HG03039 (cell line): ENCODE measurements around the gene NFE2L2.
"Not testable (repeated sequence)": the region's sequence is repeated elsewhere in the genome, so short reads cannot be mapped to it uniquely, and the experiment has no call there.

ENCODE experiments used
- ATAC-seq: cut with Tn5 transposase; IDR thresholded peaks from one replicate; pipeline ENCODE4 v1.9.1; 2021; ENCODE audit warnings: mild to moderate bottlenecking, moderate library complexity; ENCODE audit not compliant: unreplicated experiment

The NFE2L2 gene

DNA sequence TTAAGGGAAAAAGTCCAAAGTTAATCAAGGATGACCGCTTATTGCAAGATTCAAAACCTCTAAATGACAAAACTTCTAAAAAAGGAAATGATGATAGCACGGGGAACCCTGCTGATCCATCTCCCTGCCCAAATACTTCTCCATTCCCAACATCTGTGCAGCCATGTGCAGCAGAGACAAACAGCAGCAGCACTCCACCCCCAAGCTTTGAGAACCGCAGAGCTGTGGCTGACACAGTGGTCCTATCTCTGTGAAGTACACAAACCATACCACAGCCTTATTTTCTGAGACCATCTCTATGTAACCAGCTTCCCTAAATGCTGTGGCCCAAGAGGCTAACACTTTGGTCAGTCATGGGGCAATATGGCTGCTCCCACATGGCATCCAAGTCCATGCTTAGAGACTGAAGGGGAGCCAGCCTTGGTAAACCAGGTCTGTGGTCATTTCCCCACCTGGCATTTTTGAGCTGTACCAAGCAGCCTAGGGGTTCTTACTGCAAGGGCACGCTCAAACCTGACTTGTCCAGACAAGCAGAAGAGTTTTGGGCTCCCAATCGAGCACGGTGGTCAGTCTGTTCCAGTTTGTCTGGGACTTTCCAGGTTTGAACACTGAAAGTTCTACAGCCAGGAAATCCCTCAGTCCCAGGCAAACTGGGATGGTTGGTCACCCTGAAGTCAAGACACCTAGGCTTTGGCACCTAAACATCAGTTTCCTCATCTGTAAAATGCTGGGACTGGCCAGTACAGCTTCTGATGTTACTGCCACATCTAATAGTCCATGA is 17.1 kb upstream of the NFE2L2 start:
- peak; percentile 64 for ATAC-seq

DNA sequence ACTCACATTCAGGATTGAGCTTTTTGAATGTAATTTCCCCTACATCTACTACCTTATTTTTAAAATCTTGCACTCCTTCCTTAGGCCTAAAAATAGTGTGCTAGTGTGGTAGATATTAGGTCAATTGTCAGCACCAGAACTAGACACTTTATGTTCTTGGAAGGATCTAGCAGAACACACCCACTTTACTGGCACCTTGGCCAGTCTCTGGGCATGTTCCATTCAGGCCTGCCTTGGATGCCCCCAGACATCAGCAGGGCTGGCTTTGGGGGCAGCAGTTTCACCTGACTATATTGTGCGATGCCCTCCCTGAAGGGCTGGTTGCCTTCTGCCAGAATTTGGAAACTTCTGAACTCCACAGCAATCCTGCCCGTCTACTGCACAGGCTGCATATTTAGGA is 15.3 kb upstream of the NFE2L2 start:
- ATAC-seq = no peak

DNA sequence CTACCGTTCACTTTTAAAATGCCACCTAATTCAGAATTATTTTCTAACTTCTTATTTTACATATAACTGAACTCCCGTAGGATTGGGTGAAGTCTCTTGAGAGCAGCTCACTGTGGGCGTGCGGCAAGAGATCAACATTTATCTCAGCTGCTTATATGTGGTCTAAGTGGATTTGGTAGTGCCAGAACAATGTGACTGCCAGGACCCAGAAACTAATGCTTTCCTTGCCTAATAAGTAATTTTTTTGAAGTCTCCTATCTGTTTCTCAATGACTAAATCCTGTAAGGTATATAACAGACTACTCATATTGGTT is 11.2 kb upstream of the NFE2L2 start:
- ATAC-seq = no peak

DNA sequence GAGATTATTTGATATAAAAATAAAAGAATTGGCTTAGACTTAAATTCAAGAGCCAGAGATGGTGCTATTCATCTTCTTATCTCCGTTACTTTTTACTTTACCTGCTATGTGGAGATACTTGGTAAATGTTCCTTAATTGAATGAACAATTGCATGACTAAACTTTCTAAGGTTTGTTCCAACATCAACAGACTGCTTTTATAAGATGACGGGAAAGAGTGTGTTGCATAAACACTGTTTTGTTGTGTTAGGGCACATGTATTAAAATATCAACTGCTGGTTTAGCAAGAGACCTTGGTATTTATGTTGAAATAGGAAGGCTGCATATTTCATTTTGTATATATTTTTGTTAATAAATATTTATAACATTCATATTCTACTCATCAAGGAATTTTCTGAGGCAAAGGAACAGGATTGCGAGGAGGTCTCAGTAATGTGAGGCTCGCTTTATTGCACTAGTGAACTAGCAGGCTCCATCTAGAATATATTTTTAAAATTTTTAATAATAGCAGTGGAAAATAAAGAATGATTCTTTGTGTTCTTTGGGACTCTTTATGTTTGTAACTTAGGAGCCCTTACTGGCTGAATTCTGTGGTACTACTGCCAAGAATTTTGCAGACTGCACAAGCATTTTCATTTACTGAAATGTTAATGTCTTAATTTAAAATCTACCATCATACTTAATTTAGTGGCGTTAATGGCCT is 10.7 kb upstream of the NFE2L2 start:
- no peak for ATAC-seq

DNA sequence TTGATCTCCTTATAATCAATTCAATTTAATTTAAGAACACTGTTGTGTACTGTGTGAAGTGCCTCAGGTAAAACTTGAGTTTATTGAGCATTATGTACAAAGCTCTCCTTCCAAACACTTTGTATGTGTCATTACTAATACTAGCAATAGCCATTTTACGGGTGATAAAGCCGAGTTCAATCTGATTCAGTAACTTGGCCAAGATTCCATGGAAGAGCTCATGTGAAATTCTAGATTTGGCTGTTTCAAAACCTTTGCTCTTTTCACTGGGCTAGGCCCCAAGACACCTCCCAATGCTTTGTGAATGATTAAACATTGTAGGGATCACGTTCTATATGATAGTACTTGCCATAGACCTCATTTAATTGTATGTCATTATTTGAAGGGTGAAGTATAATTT is 8.9 kb upstream of the NFE2L2 start:
- no peak for ATAC-seq

DNA sequence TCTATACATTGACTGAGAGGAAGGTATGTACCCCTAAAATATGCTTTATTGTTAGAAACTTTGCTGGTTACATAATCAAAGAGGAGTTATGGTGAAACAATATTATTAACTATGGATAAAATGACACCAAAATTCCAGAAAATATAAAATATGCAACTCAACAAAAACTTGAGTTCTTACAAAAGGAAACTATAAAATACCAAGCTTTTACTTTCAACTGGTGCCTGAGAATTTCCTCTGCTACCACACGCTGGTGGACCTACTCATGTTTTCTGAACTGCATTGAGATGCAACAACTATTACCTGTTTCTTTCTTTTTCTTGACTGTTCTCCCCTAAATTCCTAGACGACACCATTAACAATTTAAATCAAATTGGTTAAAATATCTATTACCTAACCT is 8.2 kb upstream of the NFE2L2 start:
- no peak for ATAC-seq

DNA sequence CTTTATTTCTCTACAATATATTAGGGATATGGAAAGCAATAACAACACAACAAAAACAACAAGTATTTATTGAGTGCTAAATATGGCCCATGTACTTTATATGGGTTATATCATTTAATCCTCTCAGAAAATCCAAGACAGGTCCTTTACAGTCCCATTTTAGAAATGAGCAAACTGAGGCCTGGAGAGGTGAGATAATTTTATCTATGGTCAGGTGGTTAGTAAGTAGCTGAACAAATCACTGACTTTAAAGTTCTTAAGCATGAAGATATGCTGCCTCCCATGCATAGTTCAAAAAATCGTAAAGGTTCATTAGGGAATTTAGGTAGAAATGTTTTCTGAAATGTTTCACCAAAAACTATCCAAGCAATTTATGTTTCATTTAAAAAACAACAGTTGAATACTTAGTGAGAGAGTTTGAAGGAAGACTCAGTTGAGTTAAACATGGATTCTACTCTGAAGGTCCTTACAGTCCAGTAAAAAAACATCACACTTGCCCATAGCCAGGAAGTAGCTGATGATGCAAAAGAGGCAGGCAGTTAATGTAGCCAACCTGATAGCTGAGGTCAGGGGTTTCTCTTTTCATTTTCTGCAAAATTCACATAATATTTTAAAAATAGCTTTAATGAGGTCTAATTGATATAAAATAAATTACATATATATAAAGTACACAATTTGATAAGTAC is 7.6 kb upstream of the NFE2L2 start:
- no peak for ATAC-seq

DNA sequence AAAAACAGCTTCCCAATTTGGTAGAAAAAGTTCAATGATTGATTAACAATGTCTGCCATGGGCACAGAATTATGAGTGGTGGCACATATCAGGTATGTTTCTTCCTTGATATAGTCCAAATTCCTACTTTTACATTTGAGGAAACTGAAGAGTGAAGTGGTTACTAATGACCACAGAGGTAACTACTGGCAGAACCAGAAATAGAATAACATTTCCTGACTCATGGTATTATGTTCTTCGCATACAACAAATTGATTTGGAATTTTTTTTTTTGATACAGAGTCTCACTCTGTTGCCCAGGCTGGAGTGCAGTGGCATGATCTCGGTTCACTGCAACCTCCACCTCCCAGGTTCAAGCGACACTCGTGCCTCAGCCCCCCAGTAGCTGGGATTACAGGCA is 6.0 kb upstream of the NFE2L2 start:
- no peak for ATAC-seq

DNA sequence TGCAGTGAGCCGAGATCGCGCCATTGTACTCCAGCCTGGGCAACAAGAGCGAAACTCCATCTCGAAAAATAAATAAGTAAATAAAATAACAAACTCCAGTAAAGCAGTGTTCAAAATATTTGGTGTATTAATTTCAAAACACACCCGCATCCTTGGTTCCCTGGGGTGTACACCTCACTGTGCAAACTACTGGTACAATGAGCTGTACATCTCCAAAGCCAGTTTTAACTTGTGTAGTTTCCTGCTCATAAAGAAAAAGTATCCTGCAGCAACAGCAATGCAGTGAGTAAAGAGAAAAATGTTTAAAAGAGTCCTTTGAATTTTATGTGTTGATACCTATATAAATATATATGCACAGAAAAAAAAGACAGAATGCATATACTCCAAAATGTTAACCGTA is 4.4 kb upstream of the NFE2L2 start:
- no peak for ATAC-seq

DNA sequence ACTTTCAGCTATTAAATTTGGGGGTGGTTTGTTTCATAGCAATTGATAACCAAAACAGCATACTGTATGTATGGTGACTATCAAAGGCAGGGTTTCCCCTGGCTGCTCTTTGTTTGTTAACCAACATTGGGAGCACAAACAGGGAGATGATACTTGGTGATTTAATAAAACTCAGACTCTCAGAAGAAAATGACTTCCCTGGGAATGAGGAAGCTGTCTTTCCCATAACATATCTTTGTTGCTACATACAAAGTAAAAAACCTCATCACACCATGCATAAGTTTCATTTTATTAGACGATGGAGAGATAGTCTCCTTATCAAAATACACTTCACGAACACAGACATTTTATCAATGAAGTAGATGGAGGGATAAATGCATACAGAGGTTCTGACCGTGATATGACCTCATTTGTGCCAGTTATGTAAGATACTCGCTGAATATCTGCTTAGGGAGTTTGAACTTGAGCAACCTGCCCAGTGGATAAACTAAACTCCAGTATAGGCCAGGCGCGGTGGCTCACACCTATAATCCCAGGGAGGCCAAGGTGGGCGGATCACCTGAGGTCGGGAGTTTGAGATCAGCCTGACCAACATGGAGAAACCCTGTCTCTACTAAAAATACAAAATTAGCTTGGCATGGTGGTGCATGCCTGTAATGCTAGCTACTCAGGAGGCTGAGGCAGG is 3.8 kb upstream of the NFE2L2 start:
- ATAC-seq = no peak

DNA sequence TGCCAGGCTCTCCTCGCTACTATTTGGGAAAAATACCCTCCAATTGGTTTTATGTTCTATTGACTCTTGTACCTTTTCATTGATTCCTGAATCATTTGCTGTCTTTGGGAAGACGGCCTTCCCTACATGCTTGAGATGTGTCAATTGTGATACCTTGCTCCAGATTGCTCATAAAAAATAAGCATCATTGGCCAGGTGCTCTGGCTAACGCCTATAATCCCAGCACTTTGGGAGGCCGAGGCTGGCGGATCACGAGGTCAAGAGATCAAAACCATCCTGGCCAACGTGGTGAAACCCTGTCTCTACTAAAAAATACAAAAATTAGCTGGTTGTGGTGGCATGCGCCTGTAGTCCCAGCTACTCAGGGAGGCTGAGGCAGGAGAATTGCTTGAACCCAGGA is 2.4 kb upstream of the NFE2L2 start:
- ATAC-seq = not testable (repeated sequence)

DNA sequence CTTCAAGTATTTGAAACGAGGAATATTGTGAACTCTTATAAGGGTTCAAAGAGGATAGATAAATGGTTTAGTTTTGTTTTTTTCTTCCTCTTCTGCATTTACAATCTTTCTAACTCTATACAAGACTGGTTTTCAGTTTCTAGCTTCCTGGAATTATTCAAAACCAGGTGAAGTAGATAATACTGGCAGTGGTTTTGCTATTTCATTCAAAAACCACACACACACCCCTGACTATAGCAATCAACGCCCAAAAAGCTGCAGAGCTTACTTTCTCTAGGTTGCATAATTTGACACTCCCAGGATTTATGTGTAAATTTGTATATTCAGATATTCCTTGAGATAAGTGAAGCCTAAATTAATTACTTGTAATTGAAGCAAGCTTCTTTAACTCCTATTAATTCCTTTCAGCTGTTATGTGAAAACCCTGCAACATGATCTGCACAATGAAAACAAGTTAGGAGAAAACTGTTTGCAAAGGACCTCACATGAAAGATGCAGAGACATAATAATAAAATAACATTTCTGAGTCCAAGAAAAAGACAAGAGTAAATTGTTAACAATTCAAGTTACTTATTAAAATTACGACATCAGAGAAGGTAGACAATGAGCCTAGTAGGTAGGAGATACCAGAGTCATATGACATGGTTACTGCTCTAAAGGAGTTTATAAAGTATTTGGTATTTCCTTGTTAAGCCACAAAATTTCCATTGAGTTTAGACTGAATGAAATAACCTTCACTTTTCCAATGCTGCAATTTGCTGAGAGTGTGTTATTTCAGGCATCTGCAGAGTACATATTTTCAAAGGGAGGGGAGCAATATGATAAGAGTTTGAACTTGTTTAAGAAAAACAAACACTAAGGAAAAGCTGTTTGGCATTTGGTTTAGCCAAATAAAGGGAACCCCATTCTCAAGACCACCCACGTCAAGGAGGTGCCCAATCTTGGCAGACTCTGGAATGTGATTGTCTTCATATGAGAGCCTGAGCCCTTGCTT is 1.6 kb upstream of the NFE2L2 start:
- no peak for ATAC-seq

DNA sequence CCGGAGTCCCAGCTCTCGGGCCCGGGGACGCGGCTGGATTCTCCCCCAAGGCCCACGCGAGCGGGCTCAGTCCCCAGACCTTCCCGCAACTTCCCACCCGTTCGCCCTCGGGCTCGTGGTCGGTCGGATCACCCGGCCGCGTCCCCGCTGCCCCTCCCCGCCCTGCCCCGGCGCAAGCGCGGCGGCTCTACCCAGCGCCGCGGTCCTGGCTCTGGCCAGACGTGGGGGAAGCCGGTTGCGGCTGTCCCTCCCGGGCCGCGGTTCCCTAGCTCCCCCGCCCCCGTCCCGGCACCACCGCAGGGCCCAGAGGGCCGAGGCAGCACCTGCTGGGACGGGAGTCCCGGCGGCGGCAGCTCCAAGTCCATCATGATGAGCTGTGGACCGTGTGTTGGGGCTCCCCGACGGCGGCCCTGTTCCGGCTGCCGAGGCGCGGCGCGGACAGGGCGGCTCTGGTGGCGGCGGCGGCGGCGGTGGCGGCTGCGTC is 276 bp downstream of the NFE2L2 start:
- peak; percentile 26 for ATAC-seq

DNA sequence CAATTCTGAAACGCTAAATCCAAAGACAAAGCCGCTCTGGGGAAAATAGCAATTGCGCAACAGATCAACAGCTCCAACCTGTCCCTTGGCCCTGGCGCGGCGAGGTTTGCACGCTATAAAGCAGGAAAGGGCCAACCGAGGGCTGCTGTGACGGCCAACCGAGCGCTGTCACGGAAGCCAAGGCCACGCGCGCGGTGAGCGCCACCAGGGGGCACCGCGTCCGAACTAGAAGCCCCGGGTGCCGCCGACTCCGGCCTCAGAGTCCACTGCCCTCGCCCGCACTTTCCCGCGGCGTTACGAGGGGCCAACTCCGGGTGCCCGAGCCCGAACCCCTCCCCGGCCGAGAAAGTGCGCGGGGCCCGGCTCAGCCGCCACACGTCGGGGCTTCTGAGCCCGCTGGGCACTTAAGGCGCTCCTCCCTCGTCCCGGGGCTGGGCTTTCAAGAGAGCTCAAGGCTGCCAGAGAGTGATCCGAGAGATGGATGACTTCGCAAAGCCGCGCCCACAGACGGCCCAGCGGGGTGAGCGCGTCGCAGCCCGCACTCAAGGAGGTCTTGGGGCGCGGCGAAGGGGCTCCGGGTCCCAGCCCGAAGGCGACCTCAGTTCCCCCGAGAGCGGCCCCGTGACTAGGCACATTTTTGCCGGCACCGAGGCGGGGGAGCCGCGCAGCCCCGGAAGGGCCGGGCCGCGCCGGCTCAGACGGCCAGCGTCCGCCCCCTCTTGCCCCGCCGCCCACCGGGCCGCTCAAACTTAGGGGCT is 897 bp downstream of the NFE2L2 start:
- ATAC-seq = peak; percentile 48

DNA sequence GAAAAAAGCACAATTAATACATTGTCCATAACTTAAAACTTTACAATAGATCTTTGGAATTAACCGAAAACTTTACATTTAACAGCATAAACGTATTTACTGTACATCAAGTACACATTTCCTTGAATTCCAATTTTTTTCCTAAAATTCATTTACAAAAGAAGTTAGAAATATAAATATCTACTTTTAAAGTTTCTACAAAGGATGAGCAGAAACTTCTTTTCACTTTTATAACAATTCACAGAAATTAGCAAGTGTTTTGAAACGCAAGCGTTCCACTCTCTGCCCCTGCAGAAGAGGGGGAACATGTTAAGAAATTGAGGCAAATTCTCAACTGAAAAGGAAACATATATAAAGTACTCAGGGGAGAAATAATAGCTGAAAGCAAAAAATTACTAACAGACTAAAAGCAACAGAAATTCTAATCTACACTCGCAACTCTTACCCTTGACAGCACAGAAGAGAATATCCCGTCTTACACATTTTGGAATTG is 1.5 kb downstream of the NFE2L2 start:
- no peak for ATAC-seq

DNA sequence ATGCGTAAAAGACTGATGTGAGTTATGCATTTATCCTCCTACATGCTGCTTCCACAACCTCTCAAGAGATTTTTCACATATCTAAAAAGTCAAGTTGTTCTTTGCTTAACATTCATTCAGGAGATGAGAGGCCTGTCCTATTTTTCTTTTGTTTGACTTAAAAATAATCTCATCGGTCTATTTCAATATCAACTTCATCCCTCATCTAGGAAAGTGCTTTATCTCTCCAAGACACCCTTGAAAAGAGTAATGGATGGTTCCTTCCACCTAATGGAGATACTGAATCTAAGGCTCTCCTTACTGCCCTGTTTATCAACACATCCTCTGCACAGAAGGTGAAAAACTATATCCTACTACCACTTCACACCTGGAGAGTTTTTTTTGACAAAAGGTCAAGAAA is 2.4 kb downstream of the NFE2L2 start:
- ATAC-seq = no peak

DNA sequence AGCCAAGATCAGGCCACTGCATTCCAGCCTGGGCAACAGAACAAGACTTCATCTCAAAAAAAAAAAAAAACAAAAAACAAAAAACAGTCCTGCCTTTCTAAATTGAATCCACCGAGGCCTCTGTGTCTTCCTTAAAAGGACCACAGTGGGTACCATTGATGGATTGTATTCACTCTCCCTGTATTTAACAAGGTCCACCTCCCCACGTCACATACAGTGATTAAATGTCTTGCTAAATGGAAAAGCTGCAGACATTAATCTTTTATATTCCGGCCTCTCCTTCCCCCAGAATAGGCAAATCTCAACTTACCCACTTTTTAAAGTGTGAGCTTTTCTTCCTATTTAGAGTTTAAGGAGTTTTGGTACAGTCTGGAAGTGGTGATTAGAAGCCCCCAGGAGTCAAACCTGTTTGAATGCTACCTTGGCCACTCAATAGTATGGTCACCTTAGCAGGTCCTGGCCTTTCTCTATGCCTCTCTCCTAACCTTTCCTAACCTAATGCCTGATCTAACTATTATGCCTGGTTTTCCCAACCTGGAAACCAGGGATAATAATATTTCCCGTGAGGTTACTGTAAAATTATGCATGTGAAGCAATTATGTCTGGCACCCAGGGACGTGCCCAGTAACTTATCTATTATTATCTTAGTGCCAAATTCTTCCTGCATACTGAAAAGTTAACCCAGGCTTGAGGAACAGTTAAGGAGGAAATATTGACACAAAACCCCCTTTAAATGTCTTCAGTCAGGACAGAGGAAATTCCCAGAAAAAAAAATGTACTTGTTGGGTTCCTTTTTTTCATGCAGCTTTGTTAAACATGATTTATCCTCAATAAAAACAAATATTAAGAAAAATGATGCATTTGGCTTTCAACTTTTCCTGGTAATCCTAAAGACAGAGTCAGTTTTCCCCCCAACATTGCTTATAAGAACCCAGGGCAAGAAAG is 3.1 kb downstream of the NFE2L2 start:
- no peak for ATAC-seq

DNA sequence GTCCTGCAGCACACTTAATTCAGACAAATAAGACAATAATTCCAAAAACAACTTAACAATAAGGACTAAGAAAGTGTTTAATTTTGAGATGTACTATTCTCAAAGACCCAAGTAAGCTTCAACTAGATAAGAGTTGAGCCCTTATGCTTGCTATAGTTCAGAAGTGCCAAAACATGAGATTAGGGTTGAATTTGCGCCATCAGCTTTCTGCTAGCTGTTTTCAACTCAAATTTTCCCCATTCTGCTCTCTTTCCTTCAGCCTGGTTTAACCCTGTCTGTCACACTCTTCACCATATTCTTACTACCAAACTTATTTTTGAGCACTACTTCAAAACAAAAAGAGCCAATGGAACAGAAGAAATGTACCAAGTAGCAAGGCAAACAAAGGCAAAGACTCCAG is 4.1 kb downstream of the NFE2L2 start:
- no peak for ATAC-seq
